Loucy (cell line): Measurements from ENCODE around the gene FAIM2.
"Not testable (repeated sequence)": the region's sequence is repeated elsewhere in the genome, so short reads cannot be mapped to it uniquely, and the experiment has no call there.

Source experiments
- H2AFZ ChIP-seq: fragments of 200-600 bp; sonication (generic); 2 replicates; pipeline ENCODE4 v1.6.0; 2016; ENCODE audit warnings: antibody characterized with exemption, mild to moderate bottlenecking, low read length, moderate library complexity
- H3F3A ChIP-seq: fragments of 200-600 bp; 2 replicates; pipeline ENCODE4 v1.6.0; 2016; ENCODE audit warnings: antibody characterized with exemption, low read depth, mild to moderate bottlenecking
- H3K27me3 ChIP-seq: fragments of 200-600 bp; sonication (generic); 2 replicates; pipeline ENCODE4 v1.6.1; 2014; ENCODE audit warnings: low read length, mild to moderate bottlenecking; ENCODE audit not compliant: insufficient read depth, poor library complexity, severe bottlenecking
- H3K36me3 ChIP-seq: fragments of 200-600 bp; sonication (generic); 2 replicates; pipeline ENCODE4 v1.6.1; 2016; ENCODE audit warnings: low read length; ENCODE audit not compliant: insufficient read depth
- H3K4me1 ChIP-seq: fragments of 200-600 bp; sonication (generic); 2 replicates; pipeline ENCODE4 v1.5.1; 2014; ENCODE audit warnings: low read length, mild to moderate bottlenecking; ENCODE audit not compliant: insufficient read depth, poor library complexity, severe bottlenecking
- H3K4me2 ChIP-seq: fragments of 200-600 bp; sonication (generic); 2 replicates; pipeline ENCODE4 v1.6.0; 2014; ENCODE audit warnings: antibody characterized with exemption, low read length, low read depth, mild to moderate bottlenecking; ENCODE audit not compliant: poor library complexity, severe bottlenecking
- H3K4me3 ChIP-seq: fragments of 200-600 bp; sonication (generic); 2 replicates; pipeline ENCODE4 v1.5.1; 2014; ENCODE audit warnings: low read length, mild to moderate bottlenecking, mixed read lengths; ENCODE audit not compliant: poor library complexity, severe bottlenecking
- H3K79me2 ChIP-seq: fragments of 200-600 bp; sonication (generic); 2 replicates; pipeline ENCODE4 v1.6.1; 2014; ENCODE audit warnings: low read length; ENCODE audit not compliant: insufficient read depth
- H3K9ac ChIP-seq: fragments of 200-600 bp; sonication (generic); 2 replicates; pipeline ENCODE4 v1.6.0; 2014; ENCODE audit warnings: mild to moderate bottlenecking, low read depth, low read length, moderate library complexity; ENCODE audit not compliant: poor library complexity, severe bottlenecking
- H3K9me2 ChIP-seq: fragments of 200-600 bp; sonication (generic); replicated peaks from 2 replicates; pipeline ENCODE4 v1.6.1; 2016; ENCODE audit warnings: low read depth, low read length, mixed read lengths
- H3K9me3 ChIP-seq: fragments of 200-600 bp; sonication (generic); 2 replicates; pipeline ENCODE4 v1.6.1; 2014; ENCODE audit warnings: mild to moderate bottlenecking, antibody characterized with exemption, low read length, low read depth; ENCODE audit not compliant: insufficient read depth
- H4K20me1 ChIP-seq: fragments of 200-600 bp; sonication (generic); 2 replicates; pipeline ENCODE4 v1.6.0; 2014; ENCODE audit warnings: antibody characterized with exemption, low read length, mild to moderate bottlenecking; ENCODE audit not compliant: insufficient read depth, poor library complexity, severe bottlenecking
- CTCF ChIP-seq: fragments of 200-600 bp; sonication (generic); conservative IDR thresholded peaks from 2 replicates; pipeline ENCODE4 v1.5.1; 2014; ENCODE audit warnings: mild to moderate bottlenecking, antibody characterized with exemption, low read length
- EZH2phosphoT487 ChIP-seq: fragments of 200-600 bp; IDR thresholded peaks from 2 replicates; pipeline ENCODE4 v1.6.1; 2018; ENCODE audit warnings: antibody characterized with exemption, mild to moderate bottlenecking, moderate library complexity, borderline replicate concordance

Gene FAIM2

GRCh38 chr12:49872781-49873181 lies 30.9 kb downstream of the FAIM2 start:
- Histone ChIP-seq H2AFZ (no peak overlapping the region), H3K27me3 (no peaks in the 10 kb centered on the region), H3K79me2 (no peaks in the 10 kb centered on the region), H3K4me3 (no peak overlapping the region), H4K20me1 (no peaks in the 10 kb centered on the region), H3K4me1 (no peaks in the 10 kb centered on the region), H3K9me3 (no peaks in the 10 kb centered on the region), H3F3A (no peaks in the 10 kb centered on the region), H3K36me3 (no peaks in the 10 kb centered on the region), H3K9ac (no peak overlapping the region), H3K4me2 (no peak overlapping the region), H3K9me2 (no peaks in the 10 kb centered on the region)
- TF ChIP-seq EZH2phosphoT487 (no peak), CTCF (no peak)

- no peaks in the 10 kb centered on the region for H3K9me2 ChIP-seq
- no peaks in the 10 kb centered on the region for H3K79me2 ChIP-seq
- TF ChIP-seq EZH2phosphoT487: no peak
- TF ChIP-seq CTCF: no peak
- no peaks in the 10 kb centered on the region for H3K4me1 ChIP-seq
- H3K27me3 ChIP-seq: no peaks in the 10 kb centered on the region
- H3K36me3 ChIP-seq: no peaks in the 10 kb centered on the region
- no peak overlapping the region for H3K4me3 ChIP-seq
- H2AFZ ChIP-seq: no peak overlapping the region
- H4K20me1 ChIP-seq: no peaks in the 10 kb centered on the region
- H3K4me2 ChIP-seq: no peak overlapping the region
- no peaks in the 10 kb centered on the region for H3K9me3 ChIP-seq
- no peak overlapping the region for H3K9ac ChIP-seq
- H3F3A ChIP-seq: no peaks in the 10 kb centered on the region
Measured at GRCh38 chr12:49872381-49872780, 31.3 kb downstream of the FAIM2 start.

- not testable (repeated sequence) for H3K9me2 ChIP-seq, H3K9ac ChIP-seq, H3K9me3 ChIP-seq, H3K4me1 ChIP-seq, H3K4me3 ChIP-seq, H3K27me3 ChIP-seq, H3K4me2 ChIP-seq, H3K79me2 ChIP-seq, H4K20me1 ChIP-seq, H3K36me3 ChIP-seq, H3F3A ChIP-seq, H2AFZ ChIP-seq
Measured at GRCh38 chr12:49871811-49872251, 31.9 kb downstream of the FAIM2 start.

- no peaks in the 10 kb centered on the region for H3K79me2 ChIP-seq
- H3K9me3 ChIP-seq: no peaks in the 10 kb centered on the region
- H3K4me1 ChIP-seq: no peaks in the 10 kb centered on the region
- no peaks in the 10 kb centered on the region for H3K27me3 ChIP-seq
- no peaks in the 10 kb centered on the region for H3K36me3 ChIP-seq
- no peak overlapping the region for H2AFZ ChIP-seq
- H3K9me2 ChIP-seq: no peaks in the 10 kb centered on the region
- H4K20me1 ChIP-seq: no peaks in the 10 kb centered on the region
- H3K4me2 ChIP-seq: no peak overlapping the region
- H3K4me3 ChIP-seq: no peak overlapping the region
- no peak overlapping the region for H3K9ac ChIP-seq
- no peaks in the 10 kb centered on the region for H3F3A ChIP-seq
- TF ChIP-seq EZH2phosphoT487 (no peak), CTCF (no peak)
Measured at GRCh38 chr12:49871263-49871561, 32.5 kb downstream of the FAIM2 start.
